Endothelial cell of umbilical vein (primary cell): ENCODE measurements around the gene SYNE3. TPM values are rescaled to one million over a fixed set of nuclear protein-coding genes. Genes with fewer than 3 reads are reported as not detected.

Experiments
- BruUV-seq: library from RNA; stranded (reverse); fragments of 400-500 nt; replicated peaks from 2 replicates; lab custom pipeline; 2021; lab: Mats Ljungman, UMichigan
- CTCF ChIA-PET: fragments of 300-600, 350-600 bp; sonication (Branson Sonifier 250); formaldehyde crosslinking; loops from one replicate; lab custom pipeline; 2021; ENCODE audit warnings: antibody characterized with exemption, inconsistent platforms; lab: Charles Lee
- POLR2A ChIA-PET: fragments of 300-600, 350-600 bp; sonication (Branson Sonifier 250); formaldehyde crosslinking; loops from one replicate; lab custom pipeline; 2021; ENCODE audit warnings: antibody characterized with exemption, inconsistent platforms; lab: Charles Lee
- DNase-seq: peaks from one replicate; pipeline ENCODE4 v3.0.0-alpha.2; 2011; ENCODE audit warnings: low read depth, low spot score
- FAIRE-seq: peaks from 2 replicates; lab custom pipeline; 2011; peaks lifted over from hg19 to GRCh38; lab: Jason Lieb, UNC
- H2AFZ ChIP-seq: 2 replicates; pipeline ENCODE4 v1.6.0; 2012; ENCODE audit warnings: low read depth, low read length, control low read depth, inconsistent platforms
- H3K27ac ChIP-seq: 2 replicates; pipeline ENCODE4 v1.5.1; 2011; ENCODE audit warnings: low read depth, mild to moderate bottlenecking, control low read depth, low read length, moderate library complexity; ENCODE audit not compliant: insufficient read depth
- H3K27me3 ChIP-seq, 2 experiments: 2 replicates each; pipeline versions ENCODE4 v1.6.0 to v1.6.1; 2011; ENCODE audit warnings: low read length in 2 of 2, mixed read lengths in 1 of 2; ENCODE audit not compliant: control insufficient read depth in 2 of 2, insufficient read depth in 2 of 2
- H3K36me3 ChIP-seq, 2 experiments: 2 replicates in 1 of 2; 3 replicates in 1 of 2; pipeline ENCODE4 v1.5.1; 2011; ENCODE audit warnings: low read length in 2 of 2, mild to moderate bottlenecking in 1 of 2, moderate library complexity in 1 of 2; ENCODE audit not compliant: control insufficient read depth in 2 of 2, insufficient read depth in 2 of 2; ENCODE audit errors: extremely low read depth in 1 of 2
- H3K4me1 ChIP-seq: 3 replicates; pipeline ENCODE4 v1.5.1; 2011; ENCODE audit warnings: mild to moderate bottlenecking, low read length; ENCODE audit not compliant: control insufficient read depth, insufficient read depth; ENCODE audit errors: extremely low read depth
- H3K4me2 ChIP-seq: 2 replicates; pipeline ENCODE4 v1.6.1; 2011; ENCODE audit warnings: low read length, control low read depth, mixed read lengths; ENCODE audit not compliant: insufficient read depth
- H3K4me3 ChIP-seq, 3 experiments: fragments of 200-600 bp in 1 of 3; sonication (generic), shearing (Covaris generic) in 1 of 3; replicated peaks in 1 of 3; 2 replicates each; pipeline ENCODE4 v1.5.1; 2011 to 2016; ENCODE audit warnings: control low read depth in 3 of 3, low read length in 3 of 3, mild to moderate bottlenecking in 2 of 3, inconsistent platforms in 1 of 3, low read depth in 1 of 3, moderate library complexity in 1 of 3; ENCODE audit not compliant: insufficient read depth in 1 of 3
- H3K79me2 ChIP-seq: 2 replicates; pipeline ENCODE4 v1.6.0; 2012; ENCODE audit warnings: low read length, inconsistent platforms; ENCODE audit not compliant: control insufficient read depth, insufficient read depth
- H3K9ac ChIP-seq: replicated peaks from 2 replicates; pipeline ENCODE3; 2011; ENCODE audit warnings: low read length, control low read depth; ENCODE audit not compliant: insufficient read depth; ENCODE audit errors: extremely low read depth
- H3K9me1 ChIP-seq: replicated peaks from 3 replicates; pipeline ENCODE4 v1.6.0; 2011; ENCODE audit warnings: mild to moderate bottlenecking, low read length; ENCODE audit not compliant: control insufficient read depth, insufficient read depth; ENCODE audit errors: extremely low read depth
- H3K9me3 ChIP-seq: replicated peaks from 2 replicates; pipeline ENCODE4 v1.5.1; 2012; ENCODE audit warnings: low read length, inconsistent platforms; ENCODE audit not compliant: control insufficient read depth, insufficient read depth
- H4K20me1 ChIP-seq: replicated peaks from 2 replicates; pipeline ENCODE3; 2011; ENCODE audit warnings: mild to moderate bottlenecking, low read length; ENCODE audit not compliant: control insufficient read depth, insufficient read depth; ENCODE audit errors: extremely low read depth
- CTCF ChIP-seq, 2 donors: IDR thresholded peaks; 1 replicate in 1 of 2; 2 replicates in 1 of 2; pipeline ENCODE4 v1.5.1; 2011; ENCODE audit warnings: low read length in 2 of 2, mild to moderate bottlenecking in 2 of 2, moderate library complexity in 2 of 2, control low read depth in 1 of 2, inconsistent platforms in 1 of 2, low read depth in 1 of 2; ENCODE audit not compliant: insufficient read depth in 1 of 2; ENCODE audit errors: extremely low read depth in 1 of 2
- EZH2 ChIP-seq: IDR thresholded peaks from 2 replicates; pipeline ENCODE4 v1.6.1; 2012; ENCODE audit warnings: borderline replicate concordance, low read depth, mild to moderate bottlenecking, moderate library complexity, low read length, inconsistent platforms; ENCODE audit not compliant: severe bottlenecking
- FOS ChIP-seq: IDR thresholded peaks from 2 replicates; pipeline ENCODE4 v1.6.1; 2011; ENCODE audit warnings: mild to moderate bottlenecking, low read length, moderate library complexity, borderline replicate concordance; ENCODE audit not compliant: insufficient read depth
- GATA2 ChIP-seq: IDR thresholded peaks from 2 replicates; pipeline ENCODE4 v1.7.0; 2011; ENCODE audit warnings: low read depth, mild to moderate bottlenecking, moderate library complexity, mixed read lengths, low read length; ENCODE audit not compliant: insufficient read length, insufficient read depth
- JUN ChIP-seq: IDR thresholded peaks from 2 replicates; pipeline ENCODE4 v1.6.1; 2011; ENCODE audit warnings: borderline replicate concordance, low read depth; ENCODE audit not compliant: insufficient read length, insufficient read depth
- MAX ChIP-seq: IDR thresholded peaks from 2 replicates; pipeline ENCODE4 v1.6.1; 2011; ENCODE audit not compliant: insufficient read depth, insufficient read length
- MYC ChIP-seq: IDR thresholded peaks from one replicate; pipeline ENCODE4 v1.6.1; 2011; ENCODE audit warnings: mild to moderate bottlenecking, low read depth, low read length
- dilution Hi-C: fragments of 300-500 bp; cut with MboI; formaldehyde crosslinking; loops from one replicate; pipeline ENCODE4 v1.15.0; 2019; ENCODE audit warnings: low sequenced_read_pairs; ENCODE audit not compliant: extremely low pct_ligation_motif_present
- intact Hi-C: fragments of 100-400 bp; cut with micrococcal nuclease; formaldehyde crosslinking; loops from one replicate; pipeline ENCODE4 v1.10.0; 2022
- polyA plus RNA-seq, 4 experiments: library from polyadenylated mRNA; depleted of rRNA in 3 of 4; stranded (reverse) in 3 of 4; unstranded in 1 of 4; fragments of >200 nt; gene quantifications; 2 replicates each; pipeline versions ENCODE4 v1.2.1 to v1.2.3, GENCODE V29; 2011 to 2012; ENCODE audit warnings: missing spikeins in 1 of 4
- total RNA-seq: library from RNA; stranded (reverse); gene quantifications from 2 replicates; pipeline ENCODE4 v1.2.3, GENCODE V29; 2021

SYNE3 gene
- total and polyA plus RNA-seq, 2 donors (not counting 3 experiments of a cell fraction or from before 2014, with no cell fraction given) = 3.0 to 18.8 TPM

- no peak for DNase-seq
- H3K4me2 ChIP-seq = no peak overlapping the region
- CTCF ChIA-PET = interaction anchor here (0.8 to 1.6 kb wide), 2 partner anchors 15 to 37 kb away, joined by 3 to 4 read pairs; partner anchors contain the start of gene SYNE3
- POLR2A ChIA-PET = no interaction called here
- no peak overlapping the region for H2AFZ ChIP-seq
- no peak overlapping the region for H3K27ac ChIP-seq
- intact Hi-C loops (no loop called here), dilution Hi-C loops (no loop called here)
- H3K27me3 ChIP-seq = no peaks in the 10 kb centered on the region
- H3K79me2 ChIP-seq = peaks cover 2% of the 10 kb centered on the region
- H3K9me1 ChIP-seq = no peaks in the 10 kb centered on the region
- no peak for FAIRE-seq
- no peak overlapping the region for H3K9ac ChIP-seq
- H3K4me3 ChIP-seq = no peak overlapping the region
- peaks cover 11% of the 10 kb centered on the region for H3K4me1 ChIP-seq
- no peaks in the 10 kb centered on the region for H4K20me1 ChIP-seq
- peaks cover 2 to 3% of the 10 kb centered on the region in 2 experiments for H3K36me3 ChIP-seq
- no peaks in the 10 kb centered on the region for H3K9me3 ChIP-seq
- no TSS peak for BruUV-seq
- TF ChIP-seq MAX = no peak
- no peak for TF ChIP-seq FOS
- TF ChIP-seq MYC = no peak
- no peak for TF ChIP-seq EZH2
- no peak for TF ChIP-seq CTCF (IDR thresholded peaks at IDR 0.05; ENCODE audit: extremely low read depth in 1 of 2, insufficient read depth in 1 of 2, low read depth in 1 of 2, low read length in 2 of 2)
- no peak for TF ChIP-seq JUN
- TF ChIP-seq GATA2 = no peak
Measured at GRCh38 chr14:95478818-95479217, 37.6 kb downstream of the SYNE3 start.
